Transverse colon (tissue), 4 donors: ENCODE data around the gene CFAP61. TPM values are rescaled to one million over a fixed set of nuclear protein-coding genes. Genes with fewer than 3 reads are reported as not detected.

Source experiments
- DNase-seq: peaks from one replicate; pipeline ENCODE4 v3.0.0-alpha.2; 2019
- H3K27ac ChIP-seq, 4 donors: fragments of 200-600 bp; sonication (generic); 2 replicates each; pipeline ENCODE4 v1.5.1; 2016 to 2018; ENCODE audit warnings: inconsistent platforms in 4 of 4
- H3K27me3 ChIP-seq: fragments of 200-600 bp; sonication (generic); 2 replicates; pipeline ENCODE4 v1.5.1; 2017; ENCODE audit warnings: inconsistent platforms
- H3K36me3 ChIP-seq, 4 donors: fragments of 200-600 bp; sonication (generic); 2 replicates each; pipeline ENCODE4 v1.5.1; 2017 to 2019; ENCODE audit warnings: inconsistent platforms in 4 of 4
- H3K4me1 ChIP-seq, 4 donors: fragments of 200-600 bp; sonication (generic); 2 replicates each; pipeline ENCODE4 v1.5.1; 2017 to 2020; ENCODE audit warnings: inconsistent platforms in 4 of 4
- H3K4me3 ChIP-seq, 4 donors: fragments of 200-600 bp; sonication (generic); 1 replicate in 1 of 4; 2 replicates in 3 of 4; pipeline versions ENCODE4 v1.5.1 to v1.6.1; 2017 to 2019; ENCODE audit warnings: inconsistent platforms in 4 of 4
- H3K9me3 ChIP-seq, 2 donors: fragments of 200-600 bp; sonication (generic); 2 replicates each; pipeline ENCODE4 v1.5.1; 2017 to 2019; ENCODE audit warnings: inconsistent platforms in 2 of 2
- CTCF ChIP-seq, 5 experiments: fragments of 200-600 bp in 3 of 5; fragments of 450-650 bp in 2 of 5; sonication (generic) in 3 of 5; IDR thresholded peaks; 1 replicate in 2 of 5; 2 replicates in 3 of 5; pipeline ENCODE4 v1.5.1; 2016 to 2017; ENCODE audit warnings: antibody characterized with exemption in 5 of 5, inconsistent platforms in 3 of 5, mild to moderate bottlenecking in 2 of 5, moderate library complexity in 1 of 5
- EP300 ChIP-seq: sonication (generic); formaldehyde crosslinking; IDR thresholded peaks from one replicate; pipeline ENCODE4 v1.6.1; 2017; ENCODE audit warnings: antibody characterized with exemption, low read depth
- POLR2A ChIP-seq: fragments of 450-650 bp; IDR thresholded peaks from one replicate; pipeline ENCODE4 v1.6.1; 2016; ENCODE audit warnings: antibody characterized with exemption, mild to moderate bottlenecking, moderate library complexity
- POLR2AphosphoS5 ChIP-seq, 3 donors: sonication (generic); formaldehyde crosslinking; IDR thresholded peaks; one replicate each; pipeline ENCODE4 v1.6.1; 2016; ENCODE audit warnings: antibody characterized with exemption in 3 of 3
- WGBS, 2 donors: methylation state at CpG; one replicate each; pipeline ENCODE4 v1.1.5; 2018; ENCODE audit warnings: low coverage in 1 of 2; 5-methylcytosine and 5-hydroxymethylcytosine counted together
- in situ Hi-C, 4 donors: fragments of 200-750 bp; cut with MboI; loops; one replicate each; pipeline versions ENCODE4 v1.15.0 to v1.15.1; 2017; ENCODE audit warnings: low sequenced_read_pairs in 3 of 4, low pct_ligation_motif_present in 1 of 4, low pct_unique_long_range_greater_than_20kb in 1 of 4
- intact Hi-C: fragments of 100-400 bp; cut with DNase I; formaldehyde crosslinking; loops from one replicate; pipeline ENCODE4 v1.15.1; 2023; ENCODE audit warnings: low total_unique reads
- total RNA-seq, 4 donors: library from RNA; depleted of rRNA; stranded (reverse); fragments of >200 nt; gene quantifications; one replicate each; pipeline ENCODE4 v1.1.0, GENCODE V29; 2016

CFAP61 gene
- total RNA-seq, 4 donors from 2014 or later, result 0.27 TPM; not detected in 3

GRCh38 chr20:20039752-20040387, 12.5 kb upstream of the CFAP61 start:
- Histone ChIP-seq H3K4me1 (no peaks in the 10 kb centered on the region), H3K36me3 (peaks cover 0 to 86% (median 44%) of the 10 kb centered on the region in 4 donors), H3K4me3 (no peak overlapping the region), H3K27ac (no peak overlapping the region), H3K27me3 (no peaks in the 10 kb centered on the region), H3K9me3 (no peaks in the 10 kb centered on the region)
- WGBS, 2 donors, result 90 to 94% methylated on average over 4 to 6 of the region's 6 CpGs
- TF ChIP-seq EP300, result no peak
- TF ChIP-seq CTCF (IDR thresholded peaks at IDR 0.05), result no peak
- no peak for TF ChIP-seq POLR2A
- no peak for TF ChIP-seq POLR2AphosphoS5 (IDR thresholded peaks at IDR 0.05)
- DNase-seq, result no peak
- intact Hi-C loops, result no loop called here
- in situ Hi-C loops, result no loop called here

- WGBS, 2 donors, result 0 to 2% methylated on average over 5 to 13 of the region's 13 CpGs
- in situ Hi-C loops (no loop called here), intact Hi-C loops (no loop called here)
Observed at GRCh38 chr20:20051767-20052073, 612 bp upstream of the CFAP61 start.

GRCh38 chr20:20060234-20060998, 8.1 kb downstream of the CFAP61 start:
- H3K36me3 ChIP-seq, result no peaks in the 10 kb centered on the region
- H3K4me1 ChIP-seq, result no peaks in the 10 kb centered on the region
- peaks cover 30% of the 10 kb centered on the region for H3K27me3 ChIP-seq
- intact Hi-C loops (no loop called here), in situ Hi-C loops (no loop called here)
- no peak for DNase-seq
- no peaks in the 10 kb centered on the region for H3K9me3 ChIP-seq
- no peak overlapping the region for H3K27ac ChIP-seq
- 81 to 82% methylated on average over 4 to 6 of the region's 6 CpGs for WGBS, 2 donors
- TF ChIP-seq POLR2AphosphoS5 (IDR thresholded peaks at IDR 0.05) (no peak), CTCF (IDR thresholded peaks at IDR 0.05) (no peak), EP300 (no peak), POLR2A (no peak)
- no peak overlapping the region for H3K4me3 ChIP-seq

More at GRCh38 chr20:20051767-20052073, 612 bp upstream of the CFAP61 start:
- Histone ChIP-seq H3K27me3 (peaks cover 21% of the 10 kb centered on the region), H3K9me3 (no peaks in the 10 kb centered on the region), H3K36me3 (peaks cover 0 to 36% (median 17%) of the 10 kb centered on the region in 4 donors), H3K4me3 (peak overlapping the region; percentile 78 to 93 (median 85)), H3K4me1 (peaks cover 3 to 17% (median 8%) of the 10 kb centered on the region in 4 donors), H3K27ac (peak overlapping the region; percentile 85 to 94 (median 92))
- no peak for TF ChIP-seq CTCF (IDR thresholded peaks at IDR 0.05)
- no peak for TF ChIP-seq EP300
- TF ChIP-seq POLR2A, result no peak
- DNase-seq, result no peak

GRCh38 chr20:20063941-20064702, 11.8 kb downstream of the CFAP61 start:
- intact Hi-C loops, result no loop called here
- H3K4me1 ChIP-seq, result no peaks in the 10 kb centered on the region
- no peaks in the 10 kb centered on the region for H3K36me3 ChIP-seq
- TF ChIP-seq CTCF (IDR thresholded peaks at IDR 0.05), result no peak
- no peak for TF ChIP-seq POLR2A
- no peak for TF ChIP-seq EP300
- TF ChIP-seq POLR2AphosphoS5 (IDR thresholded peaks at IDR 0.05), result no peak
- H3K9me3 ChIP-seq, result no peaks in the 10 kb centered on the region
- no peak overlapping the region for H3K27ac ChIP-seq
- WGBS, 2 donors, result 61 to 66% methylated on average over 11 to 12 of the region's 12 CpGs
- H3K27me3 ChIP-seq, result peaks cover 17% of the 10 kb centered on the region
- in situ Hi-C loops, result no loop called here
- no peak for DNase-seq
- H3K4me3 ChIP-seq, result no peak overlapping the region
